HG03097 (cell line): ENCODE measurements around the gene CHKA.

Source experiments
- ATAC-seq: cut with Tn5 transposase; IDR thresholded peaks from one replicate; pipeline ENCODE4 v1.9.1; 2021; ENCODE audit not compliant: unreplicated experiment, low FRiP score

The CHKA gene

DNA sequence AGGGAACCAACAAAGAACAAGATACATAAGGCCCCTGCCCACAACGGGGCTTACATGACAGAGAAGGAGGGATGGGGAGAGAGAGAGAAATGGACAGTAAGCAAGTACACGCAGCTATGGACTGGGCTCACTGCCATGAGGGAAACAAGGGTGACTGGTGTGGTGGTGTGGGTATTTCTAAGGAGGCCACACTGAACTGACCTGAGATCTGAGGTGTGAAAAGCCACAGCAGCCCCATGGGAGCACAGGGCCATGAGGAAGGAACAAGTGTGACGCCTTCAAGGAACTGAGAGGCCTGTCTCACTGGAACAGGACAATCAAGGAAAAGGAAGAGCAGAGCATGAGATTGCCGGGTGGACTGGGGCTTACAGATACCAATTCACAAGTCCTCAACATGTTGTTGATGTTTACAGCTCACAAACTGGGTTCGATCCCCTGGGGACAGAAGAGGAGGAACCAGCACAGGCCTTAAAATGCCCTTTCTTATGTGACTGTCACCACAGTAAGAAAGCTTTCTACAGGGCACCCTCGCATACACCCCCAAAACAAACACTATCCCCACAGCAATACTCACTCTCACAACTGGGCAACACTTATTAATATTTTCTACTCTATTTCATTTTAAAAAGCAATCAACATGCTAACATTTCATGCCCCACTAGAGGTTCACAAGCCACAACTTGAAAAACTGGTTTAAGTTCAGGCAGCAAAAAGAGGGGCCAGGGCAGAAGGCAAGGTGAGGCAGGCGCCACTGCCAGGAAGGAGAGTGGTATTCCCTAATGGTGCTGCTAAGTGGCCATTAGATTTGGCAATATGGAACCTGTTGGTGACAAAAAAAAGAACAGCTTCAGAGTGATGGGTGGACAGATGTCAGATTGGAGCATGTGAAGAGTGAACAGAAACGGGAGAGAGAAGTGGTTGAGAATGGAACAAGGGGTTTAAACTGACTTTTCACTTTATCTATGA, 43.3 kb downstream of the CHKA start:
- peak; percentile 66 for ATAC-seq

GRCh38 chr11:68076371-68077042, 44.7 kb downstream of the CHKA start:
- ATAC-seq = no peak

GRCh38 chr11:68074584-68075352, 46.4 kb downstream of the CHKA start:
- no peak for ATAC-seq

GRCh38 chr11:68071281-68072048, 49.7 kb downstream of the CHKA start:
- ATAC-seq = no peak

DNA sequence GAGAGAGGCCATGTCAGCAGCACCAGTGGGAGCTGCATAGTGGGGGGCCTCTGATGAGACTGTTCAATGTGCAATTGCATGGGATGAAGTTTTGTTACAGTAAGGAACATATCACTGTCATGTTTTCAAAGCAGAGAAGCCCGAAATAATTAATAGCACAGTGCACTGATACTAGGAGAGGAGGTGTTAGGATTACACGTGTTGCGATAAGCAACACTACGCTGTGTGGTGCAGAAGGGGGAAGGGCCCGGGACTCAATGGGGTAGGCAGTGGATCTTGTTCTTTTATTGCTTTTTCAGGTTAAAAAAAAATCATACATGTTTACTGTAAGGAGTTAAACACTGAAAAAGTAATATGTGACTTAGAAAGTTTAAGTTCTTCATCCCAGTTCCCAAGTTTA, 53.2 kb downstream of the CHKA start:
- ATAC-seq = no peak

- no peak for ATAC-seq
Observed at GRCh38 chr11:68066742-68067141, 54.4 kb downstream of the CHKA start.

DNA sequence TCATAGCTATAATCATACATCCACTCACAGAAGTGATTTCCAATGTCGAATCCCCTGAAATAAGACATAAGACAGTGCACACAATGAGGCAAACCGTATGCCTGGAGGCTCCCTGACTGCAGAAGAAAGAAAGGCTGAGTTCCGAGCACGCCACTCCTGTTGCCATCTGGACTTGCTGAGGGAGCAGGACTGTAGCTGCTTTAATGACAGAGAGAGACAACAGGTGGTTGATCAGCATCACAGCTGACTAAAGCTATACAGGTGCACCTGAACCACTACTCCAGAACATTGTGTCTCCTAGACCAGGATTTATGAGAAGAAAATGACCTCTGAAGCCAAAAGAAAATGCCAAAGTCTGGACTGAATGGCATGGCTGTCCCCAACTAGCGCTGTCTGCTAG, 55.3 kb downstream of the CHKA start:
- no peak for ATAC-seq

DNA sequence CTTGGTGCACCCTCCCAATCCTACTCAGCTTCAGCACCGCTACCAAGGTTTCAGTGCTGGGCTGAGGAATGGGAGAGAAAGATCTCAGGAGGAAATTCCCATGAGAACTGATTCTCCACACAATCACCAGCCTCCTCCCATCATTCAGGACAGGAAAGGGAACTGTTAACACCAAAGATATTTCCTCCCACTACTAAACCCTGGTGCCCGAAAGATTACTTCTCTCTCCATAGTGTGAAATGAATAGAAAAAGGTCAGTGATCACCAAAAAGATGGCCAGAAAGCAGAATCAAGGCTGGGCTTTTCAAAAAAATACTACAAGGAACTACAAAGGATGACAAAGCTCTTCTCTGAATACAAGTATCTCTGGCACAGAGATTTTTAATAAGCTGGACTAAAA, 56.3 kb downstream of the CHKA start:
- no peak for ATAC-seq

DNA sequence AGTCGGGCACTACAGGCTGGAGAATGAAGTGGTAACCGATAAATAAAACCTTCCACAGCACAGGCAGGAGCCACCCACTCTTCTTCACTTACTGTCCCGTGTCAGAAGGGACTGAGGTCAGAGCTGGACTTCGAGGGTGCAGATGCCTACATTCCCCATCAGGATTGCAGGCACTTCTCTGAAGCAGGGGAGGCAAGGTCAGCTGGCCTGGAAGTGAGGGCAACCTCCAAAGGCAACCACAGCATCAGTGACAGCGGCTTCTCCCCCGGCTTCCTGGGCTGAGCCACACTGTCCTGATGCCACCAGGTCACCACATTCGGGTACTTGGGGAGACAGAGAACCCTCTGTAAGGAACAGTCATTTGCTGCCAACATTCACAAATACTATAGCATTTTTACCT, 59.7 kb downstream of the CHKA start:
- no peak for ATAC-seq

- no peak for ATAC-seq
Observed at GRCh38 chr11:68057807-68058206, 63.4 kb downstream of the CHKA start.

GRCh38 chr11:68056317-68057285, 64.6 kb downstream of the CHKA start:
- no peak for ATAC-seq

GRCh38 chr11:68053981-68054812, 67.0 kb downstream of the CHKA start:
- ATAC-seq = no peak

DNA sequence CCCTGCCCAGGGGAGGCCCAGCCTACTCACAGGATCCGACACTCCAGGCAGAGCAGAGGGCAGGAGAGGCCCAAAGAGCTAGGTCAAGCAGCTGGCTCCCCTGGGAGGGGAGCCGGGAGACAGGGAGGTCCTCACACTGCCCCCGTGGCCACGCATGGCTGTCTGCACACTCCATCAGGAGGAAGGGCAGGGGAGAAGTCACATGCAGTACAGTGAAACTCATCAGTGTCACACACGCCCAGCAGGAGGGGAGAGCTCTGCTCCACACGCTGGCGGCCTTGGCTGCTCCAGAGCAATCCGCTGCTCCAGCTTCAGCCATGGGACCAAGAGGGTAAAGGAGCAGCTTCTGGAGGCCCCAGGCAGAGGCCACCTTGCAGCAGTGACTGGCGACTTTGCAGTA, 68.1 kb downstream of the CHKA start:
- ATAC-seq = no peak

GRCh38 chr11:68052137-68052873, 68.9 kb downstream of the CHKA start:
- ATAC-seq = no peak

GRCh38 chr11:68051191-68052136, 69.7 kb downstream of the CHKA start:
- no peak for ATAC-seq

DNA sequence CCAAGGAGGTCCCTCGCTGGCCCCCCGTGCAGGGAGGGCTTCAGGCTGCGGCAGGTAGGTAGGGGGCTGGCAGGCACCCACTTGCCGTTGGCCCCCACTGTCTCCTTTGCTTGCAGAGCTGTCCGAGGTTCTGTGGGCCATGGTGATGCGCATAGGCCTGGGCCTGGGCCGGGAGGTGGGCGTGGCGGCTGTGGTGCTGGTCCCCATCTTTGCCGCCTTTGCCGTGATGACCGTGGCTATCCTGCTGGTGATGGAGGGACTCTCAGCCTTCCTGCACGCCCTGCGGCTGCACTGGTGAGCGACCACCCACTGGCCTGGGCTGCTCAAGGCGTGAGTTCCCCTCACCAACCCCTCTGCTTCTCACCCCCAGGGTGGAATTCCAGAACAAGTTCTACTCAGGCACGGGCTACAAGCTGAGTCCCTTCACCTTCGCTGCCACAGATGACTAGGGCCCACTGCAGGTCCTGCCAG, 70.8 kb downstream of the CHKA start:
- no peak for ATAC-seq
